SJSA1 (cell line): ENCODE results near the gene PKIG. TPM values are rescaled to one million over a fixed set of nuclear protein-coding genes. Genes with fewer than 3 reads are reported as not detected.

Experiments used
- DNase-seq, 2 experiments: peaks; one replicate each; pipeline ENCODE4 v3.0.0-alpha.2; 2015 to 2020; ENCODE audit warnings: low spot score in 2 of 2, low read depth in 1 of 2
- H3K27ac ChIP-seq: fragments of 250-450 bp; sonication (Bioruptor Pico); 2 replicates; pipeline ENCODE4 v1.5.1; 2020; ENCODE audit warnings: mild to moderate bottlenecking, moderate library complexity
- H3K27me3 ChIP-seq: fragments of 250-450 bp; sonication (Bioruptor Pico); replicated peaks from 2 replicates; pipeline ENCODE4 v1.5.1; 2020; ENCODE audit warnings: mild to moderate bottlenecking, moderate library complexity
- H3K36me3 ChIP-seq: fragments of 250-450 bp; sonication (Bioruptor Pico); 2 replicates; pipeline ENCODE4 v1.5.1; 2020; ENCODE audit warnings: mild to moderate bottlenecking
- H3K4me1 ChIP-seq: fragments of 250-450 bp; sonication (Bioruptor Pico); replicated peaks from 2 replicates; pipeline ENCODE4 v1.6.1; 2021; ENCODE audit warnings: mild to moderate bottlenecking
- H3K4me3 ChIP-seq: fragments of 250-450 bp; sonication (Bioruptor Pico); 2 replicates; pipeline ENCODE4 v1.5.1; 2020; ENCODE audit warnings: mild to moderate bottlenecking
- H3K9me3 ChIP-seq: fragments of 250-450 bp; sonication (Bioruptor Pico); replicated peaks from 2 replicates; pipeline ENCODE4 v1.5.1; 2020; ENCODE audit warnings: mild to moderate bottlenecking
- total RNA-seq: library from RNA; depleted of rRNA; stranded (reverse); fragments of >200 nt; shearing (Covaris generic); gene quantifications from 2 replicates; pipeline ENCODE4 v1.2.3, GENCODE V29; 2014; rRNA removed

PKIG gene
- total RNA-seq, 1 experiment from 2014 or later, result 54.6 TPM

- H3K27me3 ChIP-seq, result no peaks in the 10 kb centered on the region
- DNase-seq, result no peak
- H3K36me3 ChIP-seq, result no peaks in the 10 kb centered on the region
- no peaks in the 10 kb centered on the region for H3K4me1 ChIP-seq
- no peak overlapping the region for H3K4me3 ChIP-seq
- no peak overlapping the region for H3K27ac ChIP-seq
- no peaks in the 10 kb centered on the region for H3K9me3 ChIP-seq
These were observed 81.8 kb downstream of the PKIG start for GRCh38 chr20:44664131-44664530.

DNA sequence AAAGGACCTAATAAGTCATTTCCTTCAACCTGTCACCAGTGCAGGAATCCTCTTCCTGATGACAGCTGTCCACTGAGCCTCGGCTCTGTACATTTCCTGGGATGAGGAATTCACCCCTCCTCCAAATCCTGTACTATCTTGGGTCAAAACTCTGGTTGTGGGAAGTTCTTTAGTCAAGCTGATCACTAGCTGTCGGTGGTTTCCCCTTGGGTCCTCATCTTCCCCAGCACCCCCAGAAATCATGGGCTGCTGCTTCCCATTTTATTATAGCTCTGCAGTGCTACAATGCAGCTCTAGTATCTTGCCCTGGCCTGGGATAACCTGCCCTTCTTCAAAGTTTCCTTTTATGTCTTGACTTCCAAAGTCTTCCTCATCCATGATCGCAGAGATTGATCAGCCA, 83.7 kb downstream of the PKIG start:
- no peaks in the 10 kb centered on the region for H3K9me3 ChIP-seq
- DNase-seq, result no peak
- H3K27ac ChIP-seq, result no peak overlapping the region
- H3K4me3 ChIP-seq, result no peak overlapping the region
- H3K27me3 ChIP-seq, result no peaks in the 10 kb centered on the region
- H3K4me1 ChIP-seq, result peaks cover 7% of the 10 kb centered on the region
- no peaks in the 10 kb centered on the region for H3K36me3 ChIP-seq

Other genes with a start within 250 kb of the PKIG start
- gene R3HDML, start 245.5 kb upstream of the PKIG start, total RNA-seq, result not detected in 2 replicates
- gene HNF4A, start 226.9 kb upstream of the PKIG start, total RNA-seq, result not detected in 2 replicates
- gene TTPAL, start 106.7 kb upstream of the PKIG start, total RNA-seq, result 8.8 and 9.1 TPM in 2 replicates
- gene SERINC3, start 60.5 kb upstream of the PKIG start, total RNA-seq, result 69.2 and 76.1 TPM in 2 replicates
- gene ADA, start 69.1 kb downstream of the PKIG start, total RNA-seq, result 8.8 and 9.6 TPM in 2 replicates
- gene CCN5, start 132.8 kb downstream of the PKIG start, total RNA-seq, result not detected in 2 replicates
- not detected in 2 replicates for gene KCNK15, start 163.3 kb downstream of the PKIG start, total RNA-seq
- gene RIMS4, start 228.0 kb downstream of the PKIG start, total RNA-seq, result not detected in 2 replicates